Smooth muscle cell (in vitro differentiated cells): ENCODE measurements around the gene ZNF581. TPM values are rescaled to one million over a fixed set of nuclear protein-coding genes. Genes with fewer than 3 reads are reported as not detected.

Experiments used
- DNase-seq: peaks from one replicate; lab custom pipeline; 2025; ENCODE audit not compliant: unreplicated experiment; lab: John Stamatoyannopoulos, UW
- H2AFZ ChIP-seq: fragments of 200-600 bp; sonication (generic); 2 replicates; pipeline ENCODE4 v1.6.0; 2016; ENCODE audit warnings: antibody characterized with exemption, low read depth, mild to moderate bottlenecking
- H3F3A ChIP-seq: fragments of 200-600 bp; sonication (generic); 2 replicates; pipeline ENCODE4 v1.6.0; 2017; ENCODE audit warnings: antibody characterized with exemption, low read depth
- H3K27ac ChIP-seq: fragments of 200-600 bp; sonication (generic); 2 replicates; pipeline ENCODE4 v1.5.1; 2016; ENCODE audit warnings: low read depth, mild to moderate bottlenecking
- H3K27me3 ChIP-seq: fragments of 200-600 bp; sonication (generic); 2 replicates; pipeline ENCODE4 v1.6.1; 2016; ENCODE audit warnings: low read depth, mild to moderate bottlenecking
- H3K36me3 ChIP-seq: fragments of 200-600 bp; sonication (generic); 2 replicates; pipeline ENCODE4 v1.5.1; 2016; ENCODE audit warnings: low read depth
- H3K4me1 ChIP-seq: fragments of 200-600 bp; sonication (generic); 2 replicates; pipeline ENCODE4 v1.5.1; 2016; ENCODE audit warnings: low read depth
- H3K4me2 ChIP-seq: fragments of 200-600 bp; sonication (generic); 2 replicates; pipeline ENCODE4 v1.6.0; 2016; ENCODE audit warnings: mild to moderate bottlenecking
- H3K4me3 ChIP-seq: fragments of 200-600 bp; sonication (generic); 2 replicates; pipeline ENCODE4 v1.5.1; 2016; ENCODE audit warnings: mild to moderate bottlenecking
- H3K79me2 ChIP-seq: fragments of 200-600 bp; sonication (generic); 2 replicates; pipeline ENCODE4 v1.6.0; 2016; ENCODE audit warnings: low read depth, mild to moderate bottlenecking
- H3K9ac ChIP-seq: fragments of 200-600 bp; sonication (generic); 2 replicates; pipeline ENCODE4 v1.6.0; 2016; ENCODE audit warnings: low read depth
- H3K9me3 ChIP-seq: fragments of 200-600 bp; sonication (generic); replicated peaks from 2 replicates; pipeline ENCODE4 v1.5.1; 2016; ENCODE audit warnings: low read depth
- H4K20me1 ChIP-seq: fragments of 200-600 bp; sonication (generic); 2 replicates; pipeline ENCODE4 v1.6.0; 2016; ENCODE audit warnings: low read depth
- WGBS: methylation state at CpG from one replicate; pipeline ENCODE4 v1.1.7; 2016; ENCODE audit warnings: low lambda C conversion rate; 5-methylcytosine and 5-hydroxymethylcytosine counted together
- polyA plus RNA-seq: library from polyadenylated mRNA; unstranded; fragments of >200 nt; fragmentation: Nextera tagmentation; extraction: Ambion mirVana; gene quantifications from 2 replicates; pipeline ENCODE4 v1.2.1, GENCODE V29; 2016
- total RNA-seq: library from RNA; depleted of rRNA; stranded (reverse); fragments of >200 nt; gene quantifications from 2 replicates; pipeline ENCODE4 v1.2.3, GENCODE V29; 2014
- TF ChIP-seq, protein P1 (sequence below): fragments of 200-600 bp; sonication (generic); IDR thresholded peaks from 2 replicates; pipeline ENCODE4 v1.5.1; 2017; ENCODE audit warnings: borderline replicate concordance, mild to moderate bottlenecking, antibody characterized with exemption; ENCODE audit not compliant: insufficient read depth, poor library complexity, severe bottlenecking

ZNF581 gene
- total and polyA plus RNA-seq, 2 experiments from 2014 or later, result 10.0 to 21.4 TPM

DNA sequence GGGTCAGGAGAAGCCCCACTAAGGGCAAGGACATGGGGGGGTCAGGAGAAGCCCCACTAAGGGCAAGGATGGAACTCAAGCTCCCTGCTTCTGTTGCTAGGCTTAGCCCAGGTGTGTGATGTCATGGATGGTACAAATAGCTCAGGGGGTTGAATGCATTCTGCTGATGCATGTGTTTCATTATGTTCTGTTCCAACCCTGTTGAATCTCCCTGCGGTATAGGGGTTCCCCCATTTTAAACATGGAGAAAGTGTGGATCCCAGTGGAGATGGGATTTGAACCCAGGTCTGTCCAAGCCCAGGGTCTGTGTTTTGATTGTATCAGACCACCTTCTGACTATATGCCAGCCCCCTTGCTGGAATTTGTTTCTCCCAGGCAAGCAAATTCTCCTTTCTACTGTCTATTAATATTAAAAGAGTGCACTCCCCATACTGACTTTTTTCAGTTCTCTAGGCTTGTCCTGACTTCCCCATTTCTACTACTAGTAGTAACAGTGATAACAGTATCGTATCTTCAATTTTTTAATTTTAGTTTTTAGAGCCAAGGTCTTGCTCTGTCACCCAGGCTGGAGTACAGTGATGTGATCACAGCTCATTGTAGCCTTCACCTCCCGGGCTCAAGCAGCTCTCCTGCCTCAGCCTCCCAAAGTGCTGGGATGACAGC, 31.3 kb upstream of the ZNF581 start:
- no peaks in the 10 kb centered on the region for H3K9me3 ChIP-seq

DNA sequence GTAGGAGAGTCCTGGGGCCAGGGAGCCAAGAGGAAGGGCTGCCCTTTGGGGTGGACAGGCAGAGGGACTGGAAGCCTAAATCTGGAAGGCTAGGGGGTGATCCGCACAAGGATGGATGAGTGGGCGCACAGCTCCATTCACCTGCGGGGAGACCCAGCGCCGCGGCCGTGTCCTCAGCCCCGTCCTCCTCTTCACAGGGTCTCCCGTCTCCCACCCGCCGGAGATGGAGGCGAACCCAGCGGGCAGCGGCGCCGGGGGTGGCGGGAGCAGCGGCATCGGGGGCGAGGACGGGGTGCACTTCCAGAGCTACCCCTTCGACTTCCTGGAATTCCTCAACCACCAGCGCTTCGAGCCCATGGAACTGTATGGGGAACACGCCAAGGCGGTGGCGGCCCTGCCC, 30.1 kb upstream of the ZNF581 start:
- H3K4me1 ChIP-seq, result no peaks in the 10 kb centered on the region
- H3K36me3 ChIP-seq, result no peaks in the 10 kb centered on the region
- no peak overlapping the region for H2AFZ ChIP-seq
- DNase-seq, result no peak
- peaks cover 30% of the 10 kb centered on the region for H3K79me2 ChIP-seq
- no peak overlapping the region for H3K27ac ChIP-seq
- 100% methylated on average over 9 of the region's 27 CpGs for WGBS
- H3K4me3 ChIP-seq, result no peak overlapping the region
- no peak overlapping the region for H3K9ac ChIP-seq
- H3K27me3 ChIP-seq, result no peaks in the 10 kb centered on the region
- no peaks in the 10 kb centered on the region for H3K9me3 ChIP-seq
- TF ChIP-seq, protein P1, sequence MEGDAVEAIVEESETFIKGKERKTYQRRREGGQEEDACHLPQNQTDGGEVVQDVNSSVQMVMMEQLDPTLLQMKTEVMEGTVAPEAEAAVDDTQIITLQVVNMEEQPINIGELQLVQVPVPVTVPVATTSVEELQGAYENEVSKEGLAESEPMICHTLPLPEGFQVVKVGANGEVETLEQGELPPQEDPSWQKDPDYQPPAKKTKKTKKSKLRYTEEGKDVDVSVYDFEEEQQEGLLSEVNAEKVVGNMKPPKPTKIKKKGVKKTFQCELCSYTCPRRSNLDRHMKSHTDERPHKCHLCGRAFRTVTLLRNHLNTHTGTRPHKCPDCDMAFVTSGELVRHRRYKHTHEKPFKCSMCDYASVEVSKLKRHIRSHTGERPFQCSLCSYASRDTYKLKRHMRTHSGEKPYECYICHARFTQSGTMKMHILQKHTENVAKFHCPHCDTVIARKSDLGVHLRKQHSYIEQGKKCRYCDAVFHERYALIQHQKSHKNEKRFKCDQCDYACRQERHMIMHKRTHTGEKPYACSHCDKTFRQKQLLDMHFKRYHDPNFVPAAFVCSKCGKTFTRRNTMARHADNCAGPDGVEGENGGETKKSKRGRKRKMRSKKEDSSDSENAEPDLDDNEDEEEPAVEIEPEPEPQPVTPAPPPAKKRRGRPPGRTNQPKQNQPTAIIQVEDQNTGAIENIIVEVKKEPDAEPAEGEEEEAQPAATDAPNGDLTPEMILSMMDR, result no peak
- H4K20me1 ChIP-seq, result peaks cover 35% of the 10 kb centered on the region
- no peaks in the 10 kb centered on the region for H3F3A ChIP-seq
- H3K4me2 ChIP-seq, result no peak overlapping the region

More for the DNA sequence above, 31.3 kb upstream of the ZNF581 start:
- Histone ChIP-seq H3K36me3 (no peaks in the 10 kb centered on the region), H2AFZ (no peak overlapping the region), H3K27me3 (no peaks in the 10 kb centered on the region), H3K27ac (no peak overlapping the region), H3K79me2 (peaks cover 40% of the 10 kb centered on the region), H3K9ac (no peak overlapping the region), H3F3A (no peaks in the 10 kb centered on the region), H4K20me1 (peaks cover 45% of the 10 kb centered on the region), H3K4me1 (no peaks in the 10 kb centered on the region), H3K4me3 (no peak overlapping the region), H3K4me2 (no peak overlapping the region)
- no peak for DNase-seq
- WGBS, result 98% methylated on average over 3 of the region's 3 CpGs
- TF ChIP-seq, protein P1, result no peak

DNA sequence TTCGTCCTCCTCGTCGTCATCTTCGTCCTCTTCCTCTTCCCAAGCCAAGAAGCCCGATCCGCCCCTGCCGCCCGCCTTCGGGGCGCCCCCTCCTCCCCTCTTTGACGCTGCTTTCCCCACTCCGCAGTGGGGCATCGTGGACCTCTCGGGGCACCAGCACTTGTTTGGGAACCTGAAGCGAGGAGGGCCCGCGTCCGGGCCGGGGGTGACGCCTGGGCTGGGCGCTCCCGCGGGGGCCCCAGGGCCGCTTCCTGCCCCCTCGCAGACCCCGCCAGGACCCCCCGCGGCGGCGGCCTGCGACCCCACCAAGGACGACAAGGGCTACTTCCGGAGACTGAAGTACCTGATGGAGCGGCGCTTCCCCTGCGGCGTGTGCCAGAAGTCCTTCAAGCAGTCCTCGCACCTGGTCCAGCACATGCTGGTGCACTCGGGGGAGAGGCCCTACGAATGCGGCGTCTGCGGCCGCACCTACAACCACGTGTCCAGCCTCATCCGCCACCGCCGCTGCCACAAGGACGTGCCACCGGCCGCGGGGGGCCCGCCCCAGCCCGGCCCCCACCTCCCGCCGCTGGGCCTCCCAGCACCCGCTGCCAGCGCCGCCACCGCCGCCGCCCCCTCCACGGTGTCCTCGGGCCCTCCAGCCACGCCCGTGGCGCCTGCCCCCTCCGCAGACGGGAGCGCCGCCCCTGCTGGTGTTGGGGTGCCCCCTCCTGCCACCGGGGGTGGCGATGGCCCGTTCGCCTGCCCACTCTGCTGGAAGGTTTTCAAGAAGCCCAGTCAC, 29.3 kb upstream of the ZNF581 start:
- TF ChIP-seq, protein P1, result no peak
- H3K4me3 ChIP-seq, result no peak overlapping the region

More for the DNA sequence above, 29.3 kb upstream of the ZNF581 start:
- Histone ChIP-seq H4K20me1 (peaks cover 28% of the 10 kb centered on the region), H3K4me1 (no peaks in the 10 kb centered on the region), H2AFZ (no peak overlapping the region), H3K79me2 (peaks cover 25% of the 10 kb centered on the region), H3K27ac (no peak overlapping the region), H3K4me2 (no peak overlapping the region), H3K9me3 (no peaks in the 10 kb centered on the region), H3K27me3 (no peaks in the 10 kb centered on the region), H3K36me3 (no peaks in the 10 kb centered on the region), H3F3A (no peaks in the 10 kb centered on the region), H3K9ac (no peak overlapping the region)
- 96% methylated on average over 23 of the region's 75 CpGs for WGBS
- no peak for DNase-seq
